CD14-positive monocyte (primary cell): ENCODE measurements around the gene TDRKH. TPM values are rescaled to one million over a fixed set of nuclear protein-coding genes. Genes with fewer than 3 reads are reported as not detected.
A peak's percentile ranks its signal among the peaks of the same experiment; 100 is the strongest.

Source experiments
- DNase-seq, 3 donors: peaks; one replicate each; pipeline ENCODE4 v3.0.0-alpha.2; 2011 to 2022
- H2AFZ ChIP-seq: 2 replicates; pipeline ENCODE4 v1.6.0; 2012; ENCODE audit warnings: mild to moderate bottlenecking, low read depth, low read length, inconsistent platforms; ENCODE audit not compliant: insufficient read depth, poor library complexity, severe bottlenecking
- H3K27ac ChIP-seq, 2 donors: 1 replicate in 1 of 2; 2 replicates in 1 of 2; pipeline ENCODE4 v1.5.1; 2012 to 2013; ENCODE audit warnings: low read length in 2 of 2, control low read depth in 1 of 2, inconsistent platforms in 1 of 2, low read depth in 1 of 2, mild to moderate bottlenecking in 1 of 2
- H3K27me3 ChIP-seq, 2 donors: one replicate each; pipeline versions ENCODE4 v1.6.0 to v1.6.1; 2011 to 2013; ENCODE audit warnings: low read length in 2 of 2; ENCODE audit not compliant: control insufficient read depth in 2 of 2, insufficient read depth in 2 of 2
- H3K36me3 ChIP-seq, 2 donors: replicated peaks in 1 of 2; 1 replicate in 1 of 2; 2 replicates in 1 of 2; pipeline versions ENCODE4 v1.5.1 to v1.6.1; 2012 to 2013; ENCODE audit warnings: low read length in 2 of 2, control low read depth in 1 of 2, inconsistent platforms in 1 of 2, mild to moderate bottlenecking in 1 of 2; ENCODE audit not compliant: insufficient read depth in 2 of 2, control insufficient read depth in 1 of 2
- H3K4me1 ChIP-seq, 2 donors: 1 replicate in 1 of 2; 2 replicates in 1 of 2; pipeline versions ENCODE4 v1.5.1 to v1.6.1; 2012 to 2013; ENCODE audit warnings: low read length in 2 of 2, control low read depth in 1 of 2, inconsistent platforms in 1 of 2, mild to moderate bottlenecking in 1 of 2, moderate library complexity in 1 of 2; ENCODE audit not compliant: insufficient read depth in 2 of 2, control insufficient read depth in 1 of 2
- H3K4me2 ChIP-seq: replicated peaks from 2 replicates; pipeline ENCODE3; 2012; ENCODE audit warnings: low read length, moderate library complexity, mild to moderate bottlenecking; ENCODE audit not compliant: poor library complexity, severe bottlenecking; ENCODE audit errors: extremely low read depth
- H3K4me3 ChIP-seq, 3 experiments: fragments of 200-600 bp in 1 of 3; sonication (generic) in 1 of 3; replicated peaks in 1 of 3; 1 replicate in 2 of 3; 2 replicates in 1 of 3; pipeline ENCODE4 v1.5.1; 2011 to 2013; ENCODE audit warnings: low read length in 3 of 3, mild to moderate bottlenecking in 3 of 3, control low read depth in 2 of 3, low read depth in 2 of 3, inconsistent platforms in 1 of 3, moderate library complexity in 1 of 3
- H3K79me2 ChIP-seq: 2 replicates; pipeline ENCODE4 v1.6.0; 2012; ENCODE audit warnings: mild to moderate bottlenecking, control low read depth, inconsistent platforms, low read length, moderate library complexity; ENCODE audit not compliant: insufficient read depth
- H3K9ac ChIP-seq: 2 replicates; pipeline ENCODE4 v1.6.0; 2017; ENCODE audit warnings: low read length, mild to moderate bottlenecking; ENCODE audit not compliant: insufficient read depth, poor library complexity, severe bottlenecking
- H3K9me3 ChIP-seq, 2 donors: replicated peaks in 1 of 2; 1 replicate in 1 of 2; 2 replicates in 1 of 2; pipeline versions ENCODE4 v1.5.1 to v1.6.1; 2012 to 2013; ENCODE audit warnings: low read length in 2 of 2, control low read depth in 1 of 2; ENCODE audit not compliant: control insufficient read depth in 1 of 2, insufficient read depth in 1 of 2
- H4K20me1 ChIP-seq: 2 replicates; pipeline ENCODE4 v1.6.0; 2012; ENCODE audit warnings: mild to moderate bottlenecking, low read length, control low read depth, moderate library complexity; ENCODE audit not compliant: insufficient read depth
- H3K27ac Mint-ChIP-seq, 7 donors: one replicate each; pipeline ENCODE4 v1.8.0; 2020; ENCODE audit warnings: mild to moderate bottlenecking in 7 of 7, mixed read lengths in 7 of 7, moderate library complexity in 6 of 7, inconsistent platforms in 2 of 7
- H3K27me3 Mint-ChIP-seq, 3 donors: one replicate each; pipeline ENCODE4 v1.8.0; 2021 to 2022; ENCODE audit warnings: low read depth in 3 of 3, mild to moderate bottlenecking in 3 of 3, mixed read lengths in 3 of 3, moderate library complexity in 3 of 3, inconsistent platforms in 1 of 3
- H3K36me3 Mint-ChIP-seq, 2 donors: one replicate each; pipeline ENCODE4 v1.8.0; 2020; ENCODE audit warnings: mixed read lengths in 2 of 2, inconsistent platforms in 1 of 2, mild to moderate bottlenecking in 1 of 2
- H3K4me1 Mint-ChIP-seq: one replicate; pipeline ENCODE4 v1.8.0; 2020; ENCODE audit warnings: mild to moderate bottlenecking, mixed read lengths
- H3K4me3 Mint-ChIP-seq, 2 donors: one replicate each; pipeline ENCODE4 v1.8.0; 2020; ENCODE audit warnings: mild to moderate bottlenecking in 2 of 2, mixed read lengths in 2 of 2, moderate library complexity in 1 of 2
- H3K9me3 Mint-ChIP-seq, 7 donors: one replicate each; pipeline ENCODE4 v1.8.0; 2020 to 2022; ENCODE audit warnings: mixed read lengths in 7 of 7, mild to moderate bottlenecking in 6 of 7, moderate library complexity in 6 of 7, inconsistent platforms in 2 of 7
- CTCF ChIP-seq: fragments of 200-600 bp; IDR thresholded peaks from one replicate; pipeline ENCODE4 v1.8.0; 2022; ENCODE audit warnings: antibody characterized with exemption, mild to moderate bottlenecking
- WGBS: methylation state at CpG from one replicate; pipeline ENCODE4 v1.1.5; 2013; ENCODE audit warnings: missing lambda C conversion rate; ENCODE audit not compliant: insufficient coverage; 5-methylcytosine and 5-hydroxymethylcytosine counted together
- intact Hi-C, 2 donors: fragments of 100-400 bp; cut with micrococcal nuclease; formaldehyde crosslinking; loops; one replicate each; pipeline versions ENCODE4 v1.15.0 to v1.15.1; 2023
- polyA plus RNA-seq, 3 donors: library from polyadenylated mRNA; depleted of rRNA in 1 of 3; unstranded in 2 of 3; stranded (reverse) in 1 of 3; fragments of 300-500 nt in 2 of 3; fragments of >200 nt in 1 of 3; fragmentation: Illumina TruSeq in 2 of 3; gene quantifications; 1 replicate in 2 of 3; 2 replicates in 1 of 3; pipeline ENCODE4 v1.2.3, GENCODE V29; 2012 to 2021

Gene TDRKH
- polyA plus RNA-seq, 3 donors, result 0.72 to 1.6 (median 1.1) TPM

GRCh38 chr1:151834239-151834638, 43.9 kb upstream of the TDRKH start:
- no CpG with 5 or more reads among the region's 3 CpGs for WGBS
- H2AFZ ChIP-seq, result peak overlapping the region; percentile 30
- H3K27ac Mint-ChIP-seq, result peak overlapping the region in 2 of 7 donors; percentile 2 to 64

GRCh38 chr1:151833172-151833900, 43.0 kb upstream of the TDRKH start:
- Histone ChIP-seq H3K79me2 (no peaks in the 10 kb centered on the region), H3K36me3 (no peaks in the 10 kb centered on the region), H3K4me1 (peaks cover 69 to 100% of the 10 kb centered on the region in 2 donors), H3K9me3 (peaks cover 0 to 4% of the 10 kb centered on the region in 2 donors), H4K20me1 (no peaks in the 10 kb centered on the region), H3K9ac (no peak overlapping the region), H2AFZ (peak overlapping the region; percentile 21), H3K4me3 (peak overlapping the region in 1 of 3 experiments; percentile 13), H3K27ac (no peak overlapping the region), H3K4me2 (peak overlapping the region; percentile 28), H3K27me3 (peaks cover 13 to 15% of the 10 kb centered on the region in 2 donors)
- Mint-ChIP-seq H3K27ac (no peak overlapping the region), H3K9me3 (peaks cover 0 to 9% (median 5%) of the 10 kb centered on the region in 7 donors), H3K4me1 (peaks cover 91% of the 10 kb centered on the region), H3K4me3 (peak overlapping the region in 1 of 2 donors; percentile 11), H3K36me3 (peaks cover 4 to 8% of the 10 kb centered on the region in 2 donors), H3K27me3 (peaks cover 15 to 32% (median 22%) of the 10 kb centered on the region in 3 donors)
- no peak for DNase-seq
- TF ChIP-seq CTCF, result no peak
- 96% methylated on average over 4 of the region's 8 CpGs for WGBS
- intact Hi-C loops, result no loop called here

More at GRCh38 chr1:151834239-151834638, 43.9 kb upstream of the TDRKH start:
- Histone ChIP-seq H3K9ac (no peak overlapping the region), H3K79me2 (no peaks in the 10 kb centered on the region), H4K20me1 (no peaks in the 10 kb centered on the region), H3K36me3 (no peaks in the 10 kb centered on the region), H3K4me1 (peaks cover 66 to 100% of the 10 kb centered on the region in 2 donors), H3K27me3 (peaks cover 18 to 21% of the 10 kb centered on the region in 2 donors), H3K27ac (peak overlapping the region in 1 of 2 donors; percentile 5), H3K4me2 (peak overlapping the region; percentile 28), H3K4me3 (peak overlapping the region in 1 of 3 experiments; percentile 13), H3K9me3 (peaks cover 0 to 7% of the 10 kb centered on the region in 2 donors)
- H3K27me3 Mint-ChIP-seq, result peaks cover 21 to 40% (median 28%) of the 10 kb centered on the region in 3 donors
- H3K4me1 Mint-ChIP-seq, result peaks cover 87% of the 10 kb centered on the region
- no peak overlapping the region for H3K4me3 Mint-ChIP-seq
- peaks cover 0 to 15% (median 8%) of the 10 kb centered on the region in 7 donors for H3K9me3 Mint-ChIP-seq
- intact Hi-C loops, result no loop called here
- no peak for DNase-seq
- no peak for TF ChIP-seq CTCF
- H3K36me3 Mint-ChIP-seq, result peaks cover 6 to 8% of the 10 kb centered on the region in 2 donors
